Measurements from ENCODE around the gene RTN4RL2.
A peak's percentile ranks its signal among the peaks of the same experiment; 100 is the strongest.

Gene RTN4RL2

GRCh38 chr11:57426439-57426928 is 33.8 kb upstream of the RTN4RL2 start:
- TF ChIP-seq CTCF (IDR thresholded peaks at IDR 0.05) = no peak
- H3K4me3 ChIP-seq = peak overlapping the region; percentile 80
- peak overlapping the region; percentile 91 to 99 for H3K27ac ChIP-seq
- DNase-seq (ENCODE audit: low spot score) = no peak

- Histone ChIP-seq H3K4me3 (peak within 1 kb of the TSS; percentile 80), H3K27ac (peak within 1 kb of the TSS; percentile 91 to 99)
- DNase-seq (ENCODE audit: low spot score) = peak; percentile 87
- no peak for TF ChIP-seq CTCF (IDR thresholded peaks at IDR 0.05)
Observed at GRCh38 chr11:57426929-57427726, 33.2 kb upstream of the RTN4RL2 start, which contains the start of gene SLC43A3. Gene SLC43A3, minus strand, starts transcription at chr11:57427121. Its CDS starts 949 bp downstream, at chr11:57426172.

- H3K27ac ChIP-seq = peak overlapping the region; percentile 91 to 99
- TF ChIP-seq CTCF (IDR thresholded peaks at IDR 0.05) = no peak
- peak overlapping the region; percentile 80 for H3K4me3 ChIP-seq
- peak; percentile 88 for DNase-seq (ENCODE audit: low spot score)
Observed at GRCh38 chr11:57427727-57428082, 32.6 kb upstream of the RTN4RL2 start.

GRCh38 chr11:57428643-57429042 is 31.7 kb upstream of the RTN4RL2 start:
- no peak overlapping the region for H3K4me3 ChIP-seq
- TF ChIP-seq CTCF (IDR thresholded peaks at IDR 0.05) = no peak
- DNase-seq (ENCODE audit: low spot score) = no peak
- H3K27ac ChIP-seq = no peak overlapping the region

- DNase-seq (ENCODE audit: low spot score) = no peak
- TF ChIP-seq CTCF (IDR thresholded peaks at IDR 0.05) = no peak
- Histone ChIP-seq H3K4me3 (no peak overlapping the region), H3K27ac (no peak overlapping the region)
Observed at GRCh38 chr11:57429946-57430345, 30.4 kb upstream of the RTN4RL2 start.

GRCh38 chr11:57430952-57431351 is 29.4 kb upstream of the RTN4RL2 start:
- no peak for DNase-seq (ENCODE audit: low spot score)
- H3K4me3 ChIP-seq = no peak overlapping the region
- no peak for TF ChIP-seq CTCF (IDR thresholded peaks at IDR 0.05)
- no peak overlapping the region for H3K27ac ChIP-seq

- no peak for TF ChIP-seq CTCF (IDR thresholded peaks at IDR 0.05)
- no peak for DNase-seq (ENCODE audit: low spot score)
- no peak overlapping the region for H3K4me3 ChIP-seq
Observed at GRCh38 chr11:57432149-57432561, 28.2 kb upstream of the RTN4RL2 start.

More at GRCh38 chr11:57432149-57432561, 28.2 kb upstream of the RTN4RL2 start:
- no peak overlapping the region for H3K27ac ChIP-seq
